22Rv1 (cell line): ENCODE measurements around the gene L2HGDH.
A peak's percentile ranks its signal among the peaks of the same experiment; 100 is the strongest.

Experiments
- H3K27ac ChIP-seq: fragments of 450-650 bp; 2 replicates; pipeline ENCODE4 v1.5.1; 2017
- CTCF ChIP-seq: fragments of 450-650 bp; IDR thresholded peaks from 2 replicates; pipeline ENCODE4 v1.5.1; 2017; ENCODE audit warnings: mild to moderate bottlenecking
- ZFX ChIP-seq: fragments of 450-650 bp; IDR thresholded peaks from 2 replicates; pipeline ENCODE4 v1.6.1; 2017; ENCODE audit warnings: antibody characterized with exemption, borderline replicate concordance

L2HGDH gene

GRCh38 chr14:50242096-50242495, 69.9 kb downstream of the L2HGDH start:
- peak overlapping the region; percentile 33 for H3K27ac ChIP-seq
- TF ChIP-seq ZFX (no peak), CTCF (no peak)

GRCh38 chr14:50237427-50237826, 74.6 kb downstream of the L2HGDH start:
- no peak overlapping the region for H3K27ac ChIP-seq
- TF ChIP-seq CTCF (no peak), ZFX (no peak)

GRCh38 chr14:50233951-50234250, 78.1 kb downstream of the L2HGDH start:
- TF ChIP-seq ZFX (no peak), CTCF (no peak)
- peak overlapping the region; percentile 88 for H3K27ac ChIP-seq

GRCh38 chr14:50233166-50233950, 78.7 kb downstream of the L2HGDH start:
- TF ChIP-seq ZFX (no peak), CTCF (no peak)
- peak overlapping the region; percentile 88 for H3K27ac ChIP-seq

- no peak for TF ChIP-seq CTCF
- TF ChIP-seq ZFX: no peak
- H3K27ac ChIP-seq: peak overlapping the region; percentile 88
Observed at GRCh38 chr14:50232276-50232642, 79.8 kb downstream of the L2HGDH start.

- H3K27ac ChIP-seq: peak within 1 kb of the TSS; percentile 88
- TF ChIP-seq CTCF: 0 out of 2 replicates have a peak, but pooled peaks have one; percentile 3
- TF ChIP-seq ZFX: no peak
Observed at GRCh38 chr14:50231475-50232275, 80.4 kb downstream of the L2HGDH start, which contains the start of gene SOS2. TSS of gene SOS2 (minus strand) at chr14:50231578. CDS start at chr14:50231283, 295 bp downstream.
